SKM-1 (cell line): ENCODE data around the gene ATG7.
"Not testable (repeated sequence)": the region's sequence is repeated elsewhere in the genome, so short reads cannot be mapped to it uniquely, and the experiment has no call there.

ENCODE experiments used
- DNase-seq: peaks from one replicate; lab custom pipeline; 2025; ENCODE audit not compliant: unreplicated experiment; lab: John Stamatoyannopoulos, UW

Gene ATG7

GRCh38 chr3:11582191-11582968, 310.2 kb downstream of the ATG7 start:
- DNase-seq, result no peak

- no peak for DNase-seq
Observed at GRCh38 chr3:11583235-11583634, 311.0 kb downstream of the ATG7 start.

- DNase-seq, result no peak
Observed at GRCh38 chr3:11583638-11584046, 311.4 kb downstream of the ATG7 start.

GRCh38 chr3:11584570-11584969, 312.4 kb downstream of the ATG7 start:
- no peak for DNase-seq

DNA sequence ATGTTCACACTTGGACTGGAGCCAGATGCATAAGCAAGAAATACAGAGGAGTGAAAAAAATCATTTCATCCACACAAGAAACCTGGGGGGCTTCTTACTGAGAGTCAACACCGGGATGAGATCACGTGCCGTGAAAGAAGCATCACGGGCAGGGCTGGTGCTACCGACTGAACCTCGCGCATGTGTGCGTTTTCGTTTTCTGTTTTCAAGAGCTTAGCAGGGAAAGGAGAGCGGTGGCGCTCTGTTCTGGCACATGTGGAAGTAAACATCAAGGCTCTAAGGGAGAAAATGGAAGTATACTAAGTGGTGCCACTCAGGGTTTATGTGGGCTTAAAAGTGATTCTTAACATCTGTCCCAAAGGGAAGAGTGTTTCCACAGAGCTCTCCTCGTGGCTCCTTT, 315.6 kb downstream of the ATG7 start:
- no peak for DNase-seq

- no peak for DNase-seq
Observed at GRCh38 chr3:11588338-11588737, 316.1 kb downstream of the ATG7 start.

DNA sequence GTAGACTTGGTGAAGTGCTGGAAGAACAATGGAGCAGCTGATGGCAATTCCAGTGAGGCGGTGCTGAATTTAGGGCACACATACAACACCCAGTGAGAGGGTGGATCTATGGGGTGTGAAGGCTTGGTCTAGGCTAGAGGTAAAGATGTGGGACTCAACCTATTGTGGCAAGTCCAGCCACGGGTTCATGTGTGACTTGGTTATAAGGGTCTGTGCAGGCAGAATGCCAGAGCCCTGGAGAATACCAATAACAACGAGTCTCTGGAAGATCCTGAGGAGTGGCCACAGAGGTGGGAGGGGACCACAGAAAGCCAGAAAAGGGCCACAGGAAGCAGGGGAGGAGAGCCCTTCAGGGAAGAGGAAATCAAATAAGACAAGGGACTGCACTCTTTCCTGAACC, 316.6 kb downstream of the ATG7 start:
- no peak for DNase-seq

- no peak for DNase-seq
Observed at GRCh38 chr3:11589706-11590105, 317.5 kb downstream of the ATG7 start.

DNA sequence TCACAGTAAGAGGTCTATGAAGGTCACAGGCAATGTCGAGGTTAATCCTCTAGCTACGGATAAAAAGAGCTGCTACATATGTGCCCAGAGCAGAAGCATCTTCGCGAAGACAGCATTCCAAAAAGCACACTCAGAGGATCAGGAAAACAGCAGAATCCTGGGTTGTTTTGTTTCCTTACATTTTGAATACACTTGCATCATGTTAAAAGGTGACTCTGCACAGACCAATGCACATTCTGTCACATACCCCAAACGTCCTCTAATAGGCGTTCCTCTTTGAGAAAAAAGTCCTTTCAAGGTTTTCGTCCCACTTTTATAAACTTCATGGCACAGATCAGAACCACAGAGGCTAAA, 318.8 kb downstream of the ATG7 start:
- DNase-seq, result no peak

- no peak for DNase-seq
Observed at GRCh38 chr3:11591391-11592282, 319.4 kb downstream of the ATG7 start.

- DNase-seq, result no peak
Observed at GRCh38 chr3:11592445-11593298, 320.5 kb downstream of the ATG7 start.

DNA sequence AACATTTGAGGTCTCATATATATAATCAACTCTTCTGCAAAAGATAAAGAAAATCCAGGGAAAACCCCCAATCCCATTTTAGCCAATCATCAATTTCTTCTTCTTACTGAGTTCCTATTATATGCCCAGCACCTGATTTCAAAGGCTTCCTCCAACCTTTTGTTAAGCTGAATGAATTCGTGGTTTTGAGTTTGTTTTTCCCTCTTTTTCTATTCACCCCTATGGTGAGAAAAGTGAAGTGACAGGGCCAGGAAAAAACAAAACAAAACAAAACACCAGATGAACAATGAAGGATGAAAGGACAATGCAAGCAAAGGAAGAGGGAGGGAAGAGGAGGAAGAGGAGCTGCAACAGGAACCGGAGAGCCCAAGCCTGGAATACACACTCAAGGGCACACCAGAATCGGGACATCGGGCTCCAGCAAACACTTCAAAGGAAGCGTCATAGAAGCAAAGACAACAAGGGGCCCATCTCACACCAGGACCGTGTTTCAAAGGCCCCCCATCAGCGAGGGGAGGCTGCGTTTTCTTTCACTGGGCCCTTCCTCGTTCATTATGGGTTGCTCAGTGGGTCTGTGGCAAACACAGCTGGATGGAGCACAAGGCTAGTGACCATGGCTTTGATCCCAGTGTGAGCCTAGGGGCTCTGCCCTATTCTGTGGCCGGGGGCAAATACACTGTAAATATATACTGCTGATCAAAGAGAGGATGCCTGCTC, 321.3 kb downstream of the ATG7 start:
- no peak for DNase-seq

- DNase-seq, result not testable (repeated sequence)
Observed at GRCh38 chr3:11595024-11595423, 322.8 kb downstream of the ATG7 start.

GRCh38 chr3:11596387-11596786, 324.2 kb downstream of the ATG7 start:
- DNase-seq, result no peak

GRCh38 chr3:11600501-11601282, 328.5 kb downstream of the ATG7 start:
- no peak for DNase-seq

DNA sequence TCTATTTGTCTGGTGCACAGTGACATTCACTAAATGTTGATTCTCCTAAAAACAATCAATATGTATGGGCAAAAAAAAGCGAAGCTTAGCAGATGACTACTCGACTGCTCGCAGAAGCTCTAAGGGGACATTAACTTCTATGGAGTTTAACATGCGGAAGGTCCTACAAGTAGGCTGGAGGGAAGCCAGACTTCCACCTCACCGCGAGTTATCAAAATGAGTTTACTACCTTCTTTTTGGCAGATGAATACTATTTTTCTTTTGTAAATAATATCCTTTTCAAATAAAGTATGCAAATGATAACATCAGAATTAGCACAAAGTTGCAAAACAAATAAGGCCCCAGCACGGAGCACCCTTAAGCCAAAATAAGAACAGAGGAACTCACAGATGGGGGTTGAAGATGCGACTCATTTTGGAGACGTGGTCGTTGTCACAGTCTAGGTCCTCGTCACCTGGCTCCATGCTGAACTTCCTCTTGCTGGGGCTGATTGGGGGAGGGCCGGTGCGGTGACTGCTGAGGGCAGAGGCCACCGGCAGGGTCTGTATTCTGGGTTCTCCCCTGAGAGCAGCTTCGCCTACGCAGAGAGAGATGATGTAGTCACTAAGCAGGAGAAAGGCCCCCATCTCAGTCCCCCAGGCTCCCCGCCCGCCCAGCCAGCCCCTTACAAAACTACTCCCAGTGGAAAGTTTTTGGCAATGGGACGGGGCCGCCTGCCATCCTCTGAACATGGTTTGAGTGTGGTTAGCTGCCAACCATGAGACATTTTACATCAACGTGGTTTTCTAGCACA, 329.4 kb downstream of the ATG7 start:
- DNase-seq, result no peak

GRCh38 chr3:11602239-11602840, 330.1 kb downstream of the ATG7 start:
- no peak for DNase-seq

- DNase-seq, result no peak
Observed at GRCh38 chr3:11602886-11603527, 330.8 kb downstream of the ATG7 start.
